Endothelial cell of umbilical vein (primary cell): ENCODE results near the gene GALNT9.

Experiments
- EZH2 ChIP-seq: IDR thresholded peaks from 2 replicates; pipeline ENCODE4 v1.6.1; 2012; ENCODE audit warnings: borderline replicate concordance, low read depth, mild to moderate bottlenecking, moderate library complexity, low read length, inconsistent platforms; ENCODE audit not compliant: severe bottlenecking
- GATA2 ChIP-seq: IDR thresholded peaks from 2 replicates; pipeline ENCODE4 v1.7.0; 2011; ENCODE audit warnings: low read depth, mild to moderate bottlenecking, moderate library complexity, mixed read lengths, low read length; ENCODE audit not compliant: insufficient read length, insufficient read depth
- POLR2A ChIP-seq: IDR thresholded peaks from 2 replicates; pipeline ENCODE4 v1.6.1; 2012; ENCODE audit warnings: low read depth, mild to moderate bottlenecking, control low read depth, low read length
- POLR2AphosphoS5 ChIP-seq: IDR thresholded peaks from 2 replicates; pipeline ENCODE4 v1.6.1; 2012; ENCODE audit warnings: low read depth, mild to moderate bottlenecking, control low read depth, low read length, moderate library complexity; ENCODE audit not compliant: insufficient read depth
- TF ChIP-seq, protein P1 (sequence below), 2 donors: IDR thresholded peaks; 1 replicate in 1 of 2; 2 replicates in 1 of 2; pipeline ENCODE4 v1.5.1; 2011; ENCODE audit warnings: low read length in 2 of 2, mild to moderate bottlenecking in 2 of 2, moderate library complexity in 2 of 2, control low read depth in 1 of 2, inconsistent platforms in 1 of 2, low read depth in 1 of 2; ENCODE audit not compliant: insufficient read depth in 1 of 2; ENCODE audit errors: extremely low read depth in 1 of 2
- TF ChIP-seq, protein P2 (sequence below): IDR thresholded peaks from 2 replicates; pipeline ENCODE4 v1.6.1; 2011; ENCODE audit not compliant: insufficient read depth, insufficient read length

DNA sequence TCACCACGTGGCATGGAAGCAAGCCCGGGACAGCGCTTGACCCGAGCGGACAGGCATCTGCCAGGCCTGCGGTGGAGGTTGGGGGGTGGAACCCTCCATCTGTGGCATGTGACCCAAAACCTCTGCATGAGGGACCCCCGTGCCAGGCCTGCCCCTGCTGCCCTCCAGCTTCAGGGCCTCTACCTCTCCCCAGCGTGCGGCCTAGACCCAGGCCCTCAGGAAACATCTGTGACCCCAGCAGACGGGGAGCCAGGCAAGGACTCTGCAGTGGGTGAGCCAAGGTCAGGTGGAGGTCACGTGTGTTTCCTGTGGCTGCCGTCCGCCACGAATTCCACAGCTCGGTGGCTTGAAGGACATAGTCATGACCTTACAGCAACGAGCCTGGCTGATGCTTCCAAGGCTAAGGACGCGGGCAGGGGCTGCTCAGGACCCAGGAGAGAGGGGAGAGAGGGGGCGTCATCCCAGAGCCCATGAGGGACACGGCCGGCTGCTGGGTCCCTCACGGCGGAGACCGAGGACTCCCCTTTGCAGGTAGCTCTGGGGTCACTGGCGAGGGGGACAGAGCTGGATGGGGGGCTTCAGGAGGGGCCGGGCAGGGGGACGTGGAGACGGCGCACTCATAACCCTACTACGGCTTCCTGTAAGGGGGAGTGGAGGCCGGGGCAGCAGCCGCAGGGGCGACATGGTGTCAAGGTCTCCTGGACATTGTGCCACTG, 91.5 kb downstream of the GALNT9 start:
- TF ChIP-seq, protein P1, sequence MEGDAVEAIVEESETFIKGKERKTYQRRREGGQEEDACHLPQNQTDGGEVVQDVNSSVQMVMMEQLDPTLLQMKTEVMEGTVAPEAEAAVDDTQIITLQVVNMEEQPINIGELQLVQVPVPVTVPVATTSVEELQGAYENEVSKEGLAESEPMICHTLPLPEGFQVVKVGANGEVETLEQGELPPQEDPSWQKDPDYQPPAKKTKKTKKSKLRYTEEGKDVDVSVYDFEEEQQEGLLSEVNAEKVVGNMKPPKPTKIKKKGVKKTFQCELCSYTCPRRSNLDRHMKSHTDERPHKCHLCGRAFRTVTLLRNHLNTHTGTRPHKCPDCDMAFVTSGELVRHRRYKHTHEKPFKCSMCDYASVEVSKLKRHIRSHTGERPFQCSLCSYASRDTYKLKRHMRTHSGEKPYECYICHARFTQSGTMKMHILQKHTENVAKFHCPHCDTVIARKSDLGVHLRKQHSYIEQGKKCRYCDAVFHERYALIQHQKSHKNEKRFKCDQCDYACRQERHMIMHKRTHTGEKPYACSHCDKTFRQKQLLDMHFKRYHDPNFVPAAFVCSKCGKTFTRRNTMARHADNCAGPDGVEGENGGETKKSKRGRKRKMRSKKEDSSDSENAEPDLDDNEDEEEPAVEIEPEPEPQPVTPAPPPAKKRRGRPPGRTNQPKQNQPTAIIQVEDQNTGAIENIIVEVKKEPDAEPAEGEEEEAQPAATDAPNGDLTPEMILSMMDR (IDR thresholded peaks at IDR 0.05; ENCODE audit: extremely low read depth in 1 of 2, insufficient read depth in 1 of 2, low read depth in 1 of 2, low read length in 2 of 2): no peak
- no peak for TF ChIP-seq EZH2
- TF ChIP-seq, protein P2, sequence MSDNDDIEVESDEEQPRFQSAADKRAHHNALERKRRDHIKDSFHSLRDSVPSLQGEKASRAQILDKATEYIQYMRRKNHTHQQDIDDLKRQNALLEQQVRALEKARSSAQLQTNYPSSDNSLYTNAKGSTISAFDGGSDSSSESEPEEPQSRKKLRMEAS: no peak
- no peak for TF ChIP-seq POLR2A
- TF ChIP-seq POLR2AphosphoS5: no peak
- TF ChIP-seq GATA2: no peak
